ENCODE results near the gene PRSS35. TPM values are rescaled to one million over a fixed set of nuclear protein-coding genes. Genes with fewer than 3 reads are reported as not detected.

Gene PRSS35
- total RNA-seq, 4 donors from 2014 or later, result not detected

- peak in 1 of 2 donors; percentile 5 for DNase-seq
- Histone ChIP-seq H3K4me1 (no peaks in the 10 kb centered on the region), H3K36me3 (no peaks in the 10 kb centered on the region), H3K27me3 (no peaks in the 10 kb centered on the region), H3K9me3 (no peaks in the 10 kb centered on the region), H3K4me3 (replicated peaks in 1 of 3) (no peak overlapping the region), H3K27ac (no peak overlapping the region)
- no peak for TF ChIP-seq POLR2A (IDR thresholded peaks at IDR 0.05)
- TF ChIP-seq CTCF (IDR thresholded peaks at IDR 0.05), result peak; percentile 44 to 87 (median 75)
- 19 to 35% methylated on average over 4 of the region's 4 CpGs for WGBS, 2 donors
- intact Hi-C loops (cut with DNase I), result loop anchor here (5.0 to 10.0 kb wide), 3 partner anchors 93 to 450 kb away; partner anchors contain the start of genes DOP1A and UBE3D
Observed at GRCh38 chr6:83514866-83515466, 2.6 kb downstream of the PRSS35 start.

GRCh38 chr6:83517500-83517899 is 5.2 kb downstream of the PRSS35 start:
- DNase-seq, result no peak
- no peak for TF ChIP-seq POLR2A (IDR thresholded peaks at IDR 0.05)
- TF ChIP-seq CTCF (IDR thresholded peaks at IDR 0.05), result no peak
- Histone ChIP-seq H3K27ac (no peak overlapping the region), H3K4me3 (replicated peaks in 1 of 3) (no peak overlapping the region), H3K27me3 (no peaks in the 10 kb centered on the region), H3K36me3 (no peaks in the 10 kb centered on the region), H3K9me3 (no peaks in the 10 kb centered on the region), H3K4me1 (no peaks in the 10 kb centered on the region)
- intact Hi-C loops (cut with DNase I), result loop anchor here (5.0 to 10.0 kb wide), 3 partner anchors 95 to 453 kb away; partner anchors contain the start of genes DOP1A and UBE3D
- 68 to 73% methylated on average over 1 of the region's 1 CpG for WGBS, 2 donors

- 84 to 86% methylated on average over 4 of the region's 4 CpGs for WGBS, 2 donors
Observed at GRCh38 chr6:83518816-83519480, 6.6 kb downstream of the PRSS35 start.

GRCh38 chr6:83536034-83536646 is 23.8 kb downstream of the PRSS35 start:
- Histone ChIP-seq H3K9me3 (no peaks in the 10 kb centered on the region), H3K27me3 (no peaks in the 10 kb centered on the region), H3K4me3 (replicated peaks in 1 of 3) (no peak overlapping the region), H3K36me3 (no peaks in the 10 kb centered on the region), H3K4me1 (no peaks in the 10 kb centered on the region), H3K27ac (no peak overlapping the region)
- peak; percentile 30 to 53 for DNase-seq
- WGBS, 2 donors, result 43 to 49% methylated on average over 5 of the region's 5 CpGs
- intact Hi-C loops (cut with DNase I), result no loop called here
- TF ChIP-seq CTCF (IDR thresholded peaks at IDR 0.05) (peak; percentile 17 to 67 (median 34)), POLR2A (IDR thresholded peaks at IDR 0.05) (no peak)

More at GRCh38 chr6:83518816-83519480, 6.6 kb downstream of the PRSS35 start:
- Histone ChIP-seq H3K9me3 (no peaks in the 10 kb centered on the region), H3K4me1 (no peaks in the 10 kb centered on the region), H3K4me3 (replicated peaks in 1 of 3) (no peak overlapping the region), H3K36me3 (no peaks in the 10 kb centered on the region), H3K27ac (no peak overlapping the region), H3K27me3 (no peaks in the 10 kb centered on the region)
- no peak for TF ChIP-seq CTCF (IDR thresholded peaks at IDR 0.05)
- TF ChIP-seq POLR2A (IDR thresholded peaks at IDR 0.05), result no peak
- DNase-seq, result no peak
- intact Hi-C loops (cut with DNase I), result loop anchor here (5.0 to 10.0 kb wide), 3 partner anchors 97 to 454 kb away; partner anchors contain the start of genes DOP1A and UBE3D
